GM19324 (cell line): ENCODE measurements around the gene ITPKA.

Experiments
- ATAC-seq: cut with Tn5 transposase; IDR thresholded peaks from one replicate; pipeline ENCODE4 v1.9.1; 2021; ENCODE audit warnings: mild to moderate bottlenecking, moderate library complexity; ENCODE audit not compliant: unreplicated experiment, low FRiP score

The ITPKA gene

DNA sequence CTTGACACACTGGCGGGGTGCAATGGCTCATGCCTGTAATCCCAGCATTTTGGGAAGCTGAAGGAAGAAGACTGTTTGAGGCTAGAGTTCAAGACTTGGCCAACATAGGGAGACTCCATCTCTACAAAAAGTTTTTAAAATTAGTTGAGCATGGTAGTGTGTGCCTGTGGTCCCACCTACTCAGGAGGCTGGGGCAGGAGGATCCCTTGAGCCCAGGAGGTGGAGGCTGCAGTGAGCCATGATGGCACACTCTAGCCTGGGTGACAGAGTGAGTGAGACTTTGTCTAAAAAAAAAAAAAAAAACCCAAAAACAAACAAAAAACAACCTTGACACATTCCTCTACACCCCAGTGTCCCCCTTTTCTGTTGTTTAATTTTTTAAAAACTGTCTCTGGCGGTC lies 4.0 kb upstream of the ITPKA start:
- ATAC-seq, result no peak

DNA sequence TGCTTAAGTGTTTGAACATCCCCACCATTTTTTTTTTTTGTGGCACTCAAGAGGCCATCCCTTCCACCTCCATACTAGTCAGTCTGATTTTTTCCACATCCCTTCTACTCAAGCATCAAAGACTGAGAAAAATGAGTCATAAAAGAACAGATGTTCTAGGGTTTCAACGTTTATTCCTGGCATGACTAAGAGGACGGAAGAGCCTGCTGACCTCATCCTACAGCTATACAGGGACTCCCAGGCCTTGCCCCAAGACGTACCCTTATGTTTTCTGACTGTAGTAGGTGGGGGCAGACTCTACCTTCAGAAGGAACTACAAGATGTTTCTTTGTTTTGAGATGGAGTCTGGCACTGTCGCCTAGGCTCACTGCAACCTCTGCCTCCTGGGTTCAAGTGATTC lies 3.3 kb upstream of the ITPKA start:
- ATAC-seq, result no peak

GRCh38 chr15:41491889-41492288 lies 1.8 kb upstream of the ITPKA start:
- ATAC-seq, result no peak

GRCh38 chr15:41492597-41493204 lies 973 bp upstream of the ITPKA start:
- ATAC-seq, result no peak

DNA sequence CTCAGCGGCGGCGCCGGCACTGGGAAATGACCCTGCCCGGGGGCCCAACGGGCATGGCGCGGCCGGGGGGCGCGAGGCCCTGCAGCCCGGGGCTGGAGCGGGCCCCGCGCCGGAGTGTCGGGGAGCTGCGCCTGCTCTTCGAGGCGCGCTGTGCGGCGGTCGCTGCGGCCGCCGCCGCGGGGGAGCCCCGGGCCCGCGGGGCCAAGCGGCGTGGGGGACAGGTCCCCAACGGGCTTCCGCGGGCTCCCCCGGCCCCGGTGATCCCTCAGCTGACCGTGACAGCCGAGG lies 172 bp downstream of the ITPKA start:
- no peak for ATAC-seq

- ATAC-seq, result peak; percentile 19
Measured at GRCh38 chr15:41494190-41494921, 682 bp downstream of the ITPKA start.

GRCh38 chr15:41494922-41495735 lies 1.5 kb downstream of the ITPKA start:
- no peak for ATAC-seq

DNA sequence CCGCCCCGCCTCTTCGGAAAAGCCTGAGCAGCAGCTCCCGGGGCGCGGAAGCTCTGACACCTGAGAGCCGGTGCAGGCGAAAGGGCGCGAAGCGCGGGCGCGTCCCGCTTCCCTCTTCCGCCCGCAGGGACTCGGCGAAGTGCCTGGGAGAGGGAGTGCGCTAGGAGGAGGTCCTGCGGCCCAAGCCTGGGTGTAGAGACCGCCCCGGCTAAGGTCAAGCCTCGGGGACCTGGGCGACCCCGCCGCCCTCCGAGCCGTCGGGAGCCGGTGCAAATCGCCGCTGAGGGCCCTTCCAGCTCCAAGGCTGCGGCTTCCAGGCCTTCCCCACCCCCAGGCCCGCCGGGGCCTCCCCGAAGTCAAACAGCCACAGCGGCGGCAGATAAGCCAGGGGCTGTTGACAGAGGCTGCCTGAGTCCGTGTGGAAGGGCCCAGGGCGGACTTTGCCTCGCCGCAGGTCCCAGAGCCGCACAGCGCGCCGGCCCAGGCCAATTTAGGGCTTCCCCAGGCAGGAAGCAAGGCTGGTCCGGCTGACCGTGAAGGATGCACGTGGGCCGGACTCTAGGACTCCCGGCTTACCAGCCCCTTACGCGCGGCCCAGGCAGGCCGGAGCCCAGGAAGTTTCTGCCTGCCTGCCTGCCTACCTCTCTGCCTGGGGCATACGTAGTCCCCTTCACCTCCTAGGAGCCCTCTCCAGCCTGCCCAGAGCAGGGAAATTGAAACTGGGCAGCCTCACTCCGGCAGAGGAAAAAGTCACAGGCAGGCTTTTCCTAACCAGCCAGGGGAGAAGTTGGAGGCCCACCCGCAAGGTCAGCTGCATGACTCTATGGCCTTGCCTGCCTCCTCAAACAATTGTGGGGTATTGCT lies 2.3 kb downstream of the ITPKA start:
- ATAC-seq, result no peak

GRCh38 chr15:41498657-41499056 lies 5.0 kb downstream of the ITPKA start:
- no peak for ATAC-seq

DNA sequence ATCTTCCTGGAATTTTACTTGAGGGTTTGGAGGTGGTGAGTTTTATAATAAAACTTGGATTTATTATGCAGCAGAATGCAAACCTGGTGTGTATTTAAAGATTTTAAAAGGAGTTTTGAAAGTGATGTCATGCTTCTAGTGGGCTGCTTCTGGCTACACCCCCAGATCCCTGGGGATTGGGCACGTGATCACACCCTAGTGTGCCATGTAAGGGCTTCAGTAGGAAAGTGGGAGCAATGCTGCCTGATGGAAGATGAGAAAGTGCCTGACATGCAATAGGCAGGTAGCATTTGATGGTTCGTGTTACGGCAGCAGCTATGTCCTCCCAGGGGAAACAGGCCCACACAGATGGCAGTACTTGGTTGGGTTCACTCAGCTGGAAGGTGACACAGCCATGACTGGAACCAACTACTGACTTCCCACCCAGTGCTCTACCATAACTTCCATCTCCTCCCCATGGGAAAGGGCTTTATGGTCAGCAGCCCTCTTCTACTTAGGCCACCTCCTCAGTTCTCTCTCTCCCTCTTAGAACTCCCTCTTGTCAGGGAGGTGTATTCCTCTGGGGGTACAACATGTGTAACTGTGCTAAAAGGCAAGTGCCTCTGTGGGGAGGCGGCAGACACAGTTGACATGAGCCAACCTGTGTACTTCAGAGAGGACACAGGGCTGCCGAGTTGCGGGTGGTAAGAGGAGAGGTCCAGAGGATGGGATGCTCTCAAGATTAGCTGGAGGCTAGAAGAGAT lies 5.6 kb downstream of the ITPKA start:
- ATAC-seq, result no peak

DNA sequence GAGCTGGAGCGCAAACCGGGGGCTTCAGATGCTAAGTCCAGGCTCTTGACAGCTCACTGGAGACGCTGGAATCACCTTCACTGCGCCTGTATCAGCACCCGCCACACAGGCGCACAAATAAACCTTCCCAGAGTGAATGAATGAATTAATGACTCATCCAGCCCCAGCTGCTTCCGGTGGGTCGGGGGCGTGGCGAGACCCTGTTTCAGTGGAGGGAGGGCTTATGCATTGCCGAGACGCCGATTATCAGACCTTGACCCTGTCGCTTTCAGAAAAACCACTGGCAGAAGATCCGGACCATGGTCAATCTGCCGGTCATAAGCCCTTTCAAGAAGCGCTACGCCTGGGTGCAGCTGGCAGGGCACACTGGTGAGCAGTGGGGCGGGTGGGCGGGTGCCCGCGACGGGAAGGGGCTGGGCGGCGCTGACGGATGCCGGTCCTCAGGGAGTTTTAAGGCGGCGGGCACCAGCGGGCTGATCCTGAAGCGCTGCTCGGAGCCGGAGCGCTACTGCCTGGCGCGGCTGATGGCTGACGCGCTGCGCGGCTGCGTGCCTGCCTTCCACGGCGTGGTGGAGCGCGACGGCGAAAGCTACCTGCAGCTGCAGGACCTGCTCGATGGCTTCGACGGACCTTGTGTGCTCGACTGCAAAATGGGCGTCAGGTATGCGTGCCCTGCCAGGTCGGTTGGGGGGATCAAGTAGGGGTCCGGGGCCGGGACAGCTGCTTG lies 7.7 kb downstream of the ITPKA start:
- ATAC-seq, result no peak

DNA sequence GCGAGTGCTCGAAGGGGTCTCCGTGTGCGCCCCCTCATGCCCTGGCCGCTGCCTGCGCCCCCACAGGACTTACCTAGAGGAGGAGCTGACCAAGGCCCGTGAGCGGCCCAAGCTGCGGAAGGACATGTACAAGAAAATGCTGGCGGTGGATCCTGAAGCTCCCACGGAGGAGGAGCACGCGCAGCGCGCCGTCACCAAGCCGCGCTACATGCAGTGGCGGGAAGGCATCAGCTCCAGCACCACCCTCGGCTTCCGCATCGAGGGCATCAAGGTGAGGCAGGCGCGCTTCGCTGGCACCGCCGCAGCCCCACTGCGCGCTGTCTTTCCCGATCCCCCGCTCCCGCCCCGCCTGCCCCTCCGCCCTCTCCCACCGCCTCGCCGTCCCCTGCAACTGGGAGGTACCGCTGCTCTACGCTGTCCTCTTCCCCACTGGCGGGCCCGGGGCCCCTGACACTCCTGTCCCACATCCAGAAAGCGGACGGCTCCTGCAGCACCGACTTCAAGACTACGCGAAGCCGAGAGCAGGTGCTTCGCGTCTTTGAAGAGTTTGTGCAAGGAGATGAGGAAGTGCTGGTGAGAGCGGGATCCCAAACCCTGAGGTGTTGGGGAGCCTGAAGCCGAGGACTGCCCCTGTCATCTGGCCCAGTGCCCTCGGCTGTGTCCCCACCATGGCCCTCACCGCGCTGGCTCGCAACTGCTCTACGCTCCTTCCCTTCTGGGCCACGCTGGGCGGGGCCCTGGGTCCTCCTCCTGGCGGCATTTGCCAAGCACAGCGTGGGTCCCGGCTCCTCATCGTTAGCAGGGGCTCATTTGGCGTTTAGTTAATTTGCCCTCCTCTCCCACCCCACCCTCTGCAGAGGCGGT lies 8.5 kb downstream of the ITPKA start:
- no peak for ATAC-seq

DNA sequence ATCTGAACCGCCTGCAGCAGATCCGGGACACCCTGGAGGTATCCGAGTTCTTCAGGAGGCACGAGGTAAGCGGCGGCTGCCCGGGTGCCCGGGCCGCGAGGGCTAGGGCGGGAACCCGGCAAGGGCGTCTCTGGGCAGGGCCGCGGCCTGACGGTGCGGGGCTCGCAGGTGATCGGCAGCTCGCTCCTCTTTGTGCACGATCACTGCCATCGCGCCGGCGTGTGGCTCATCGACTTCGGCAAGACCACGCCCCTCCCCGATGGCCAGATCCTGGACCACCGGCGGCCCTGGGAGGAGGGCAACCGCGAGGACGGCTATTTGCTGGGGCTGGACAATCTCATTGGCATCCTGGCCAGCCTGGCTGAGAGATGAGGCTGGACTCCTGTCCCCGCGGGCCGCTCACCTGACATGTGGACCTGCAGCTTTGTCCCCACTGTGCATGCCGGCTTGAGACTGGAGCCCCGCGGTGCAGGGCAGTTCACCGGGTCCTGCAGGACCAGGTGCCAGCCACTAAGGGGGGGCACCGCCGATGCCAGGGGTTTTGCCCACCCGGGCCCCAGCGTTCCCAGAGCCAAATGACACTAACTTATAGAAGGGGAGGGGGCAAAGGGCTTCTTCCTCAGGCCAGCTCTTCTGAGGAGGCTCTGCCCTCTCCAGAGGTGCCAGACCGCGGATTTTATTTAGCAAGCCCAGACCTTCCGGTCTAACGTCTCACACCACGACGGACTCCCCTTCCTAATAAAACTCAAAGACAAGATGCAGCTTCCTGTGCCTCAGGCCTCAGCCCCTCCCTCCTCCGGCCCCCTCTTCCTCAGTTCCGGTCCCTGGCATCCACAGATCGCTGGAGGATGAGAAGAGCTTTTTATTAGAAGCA lies 9.4 kb downstream of the ITPKA start:
- ATAC-seq, result no peak

DNA sequence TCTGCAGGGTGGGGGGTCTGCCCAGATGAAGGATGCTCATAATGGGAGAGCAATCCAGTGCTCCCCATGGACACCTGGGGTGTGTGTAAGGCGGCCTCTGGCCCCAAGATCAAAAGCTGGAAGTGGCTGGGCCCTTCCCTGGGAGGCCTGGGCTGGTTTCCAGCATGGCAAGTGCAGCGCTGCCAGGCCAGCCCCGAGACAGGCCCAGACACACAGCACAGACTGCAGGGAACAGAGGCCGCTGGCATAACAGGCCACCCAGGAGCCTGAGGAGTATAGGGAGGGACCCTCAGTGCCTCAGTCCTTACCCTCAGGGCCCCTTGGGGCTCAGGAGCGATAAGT lies 10.0 kb downstream of the ITPKA start:
- no peak for ATAC-seq

DNA sequence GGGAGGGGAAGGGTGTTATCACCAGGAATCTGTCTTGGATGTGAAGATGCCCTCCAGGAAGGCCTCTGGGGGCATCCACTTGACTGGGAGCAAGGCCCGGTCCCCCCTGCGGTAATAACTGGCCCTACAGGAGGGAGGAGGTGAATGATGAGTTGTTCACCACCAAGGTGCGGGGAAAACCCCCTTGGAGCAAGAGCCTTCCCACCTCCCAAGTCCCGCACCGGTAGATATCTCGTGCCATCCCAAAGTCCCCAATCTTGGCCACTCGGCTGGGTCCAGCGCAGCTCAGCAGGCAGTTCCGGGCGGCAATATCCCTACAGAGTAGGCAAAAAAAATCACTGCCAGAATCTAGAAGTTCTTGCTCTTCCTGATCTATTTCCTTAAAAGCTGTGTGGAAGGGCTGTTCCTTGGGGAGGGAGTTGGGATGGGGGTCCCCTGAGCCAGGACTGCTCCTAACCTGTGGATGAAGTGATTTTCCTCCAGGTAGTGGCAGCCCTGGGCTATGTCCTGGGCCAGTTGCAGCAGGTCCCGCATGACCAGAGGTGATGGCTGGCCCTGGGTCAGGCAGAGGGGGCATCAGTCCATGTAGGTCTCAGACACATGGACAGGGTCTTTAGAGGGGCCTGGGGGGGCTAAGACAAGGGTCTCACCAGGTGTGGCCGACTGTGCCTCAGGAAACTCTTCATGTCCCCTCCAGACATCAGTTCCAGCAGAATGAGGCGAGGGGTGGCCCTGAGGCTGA lies 11.2 kb downstream of the ITPKA start:
- no peak for ATAC-seq

GRCh38 chr15:41505776-41506175 lies 12.1 kb downstream of the ITPKA start:
- ATAC-seq, result no peak

- ATAC-seq, result no peak
Measured at GRCh38 chr15:41506796-41507341, 13.2 kb downstream of the ITPKA start.
